SK-N-SH (cell line): ENCODE measurements around the gene CTNND1.

Experiments
- GATA2 ChIP-seq: sonication (generic); formaldehyde crosslinking; IDR thresholded peaks from 2 replicates; pipeline ENCODE4 v1.5.0; 2020; ENCODE audit warnings: mild to moderate bottlenecking, missing genetic modification reagents
- RXRA ChIP-seq: IDR thresholded peaks from 2 replicates; pipeline ENCODE4 v1.4.0; 2012; ENCODE audit warnings: low read depth, mild to moderate bottlenecking, borderline replicate concordance
- TF ChIP-seq, protein P1 (sequence below): fragments of 200-600 bp; sonication (generic); IDR thresholded peaks from 2 replicates; pipeline ENCODE4 v1.6.1; 2017; ENCODE audit warnings: antibody characterized with exemption, mild to moderate bottlenecking, moderate library complexity
- TF ChIP-seq, protein P2 (sequence below): IDR thresholded peaks from 2 replicates; pipeline ENCODE4 v1.4.0; 2012; ENCODE audit warnings: low read depth, borderline replicate concordance

DNA sequence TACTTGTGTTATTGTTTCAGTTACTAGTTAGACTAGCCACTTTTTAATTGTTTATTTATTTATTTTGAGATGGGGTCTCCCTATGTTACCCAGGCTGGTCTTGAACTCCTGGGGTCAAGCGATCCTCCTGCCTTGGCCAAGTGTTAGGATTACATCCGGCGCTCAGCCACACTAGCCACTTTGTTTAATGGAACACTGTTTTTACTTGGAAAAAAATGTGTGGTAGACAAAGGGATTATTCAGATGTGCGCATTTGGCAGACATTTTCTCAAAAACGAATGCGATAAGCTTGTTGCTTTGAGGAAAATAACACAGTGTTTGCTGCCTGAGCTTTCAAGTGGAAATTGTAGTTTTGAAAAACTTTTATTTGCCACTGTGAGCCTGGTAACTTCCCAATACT lies 51.0 kb downstream of the CTNND1 start:
- TF ChIP-seq, protein P1, sequence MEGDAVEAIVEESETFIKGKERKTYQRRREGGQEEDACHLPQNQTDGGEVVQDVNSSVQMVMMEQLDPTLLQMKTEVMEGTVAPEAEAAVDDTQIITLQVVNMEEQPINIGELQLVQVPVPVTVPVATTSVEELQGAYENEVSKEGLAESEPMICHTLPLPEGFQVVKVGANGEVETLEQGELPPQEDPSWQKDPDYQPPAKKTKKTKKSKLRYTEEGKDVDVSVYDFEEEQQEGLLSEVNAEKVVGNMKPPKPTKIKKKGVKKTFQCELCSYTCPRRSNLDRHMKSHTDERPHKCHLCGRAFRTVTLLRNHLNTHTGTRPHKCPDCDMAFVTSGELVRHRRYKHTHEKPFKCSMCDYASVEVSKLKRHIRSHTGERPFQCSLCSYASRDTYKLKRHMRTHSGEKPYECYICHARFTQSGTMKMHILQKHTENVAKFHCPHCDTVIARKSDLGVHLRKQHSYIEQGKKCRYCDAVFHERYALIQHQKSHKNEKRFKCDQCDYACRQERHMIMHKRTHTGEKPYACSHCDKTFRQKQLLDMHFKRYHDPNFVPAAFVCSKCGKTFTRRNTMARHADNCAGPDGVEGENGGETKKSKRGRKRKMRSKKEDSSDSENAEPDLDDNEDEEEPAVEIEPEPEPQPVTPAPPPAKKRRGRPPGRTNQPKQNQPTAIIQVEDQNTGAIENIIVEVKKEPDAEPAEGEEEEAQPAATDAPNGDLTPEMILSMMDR = no peak
- TF ChIP-seq GATA2 (CRISPR knock-in tag) (no peak), RXRA (no peak)
- TF ChIP-seq, protein P2, sequence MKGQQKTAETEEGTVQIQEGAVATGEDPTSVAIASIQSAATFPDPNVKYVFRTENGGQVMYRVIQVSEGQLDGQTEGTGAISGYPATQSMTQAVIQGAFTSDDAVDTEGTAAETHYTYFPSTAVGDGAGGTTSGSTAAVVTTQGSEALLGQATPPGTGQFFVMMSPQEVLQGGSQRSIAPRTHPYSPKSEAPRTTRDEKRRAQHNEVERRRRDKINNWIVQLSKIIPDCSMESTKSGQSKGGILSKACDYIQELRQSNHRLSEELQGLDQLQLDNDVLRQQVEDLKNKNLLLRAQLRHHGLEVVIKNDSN = no peak
